GM12878 (cell line): ENCODE data around the gene WRAP73. TPM values are rescaled to one million over a fixed set of nuclear protein-coding genes. Genes with fewer than 3 reads are reported as not detected.

Experiments
- ATAC-seq: fragments of 200-7000 bp; cut with Tn5 transposase; 3 replicates; pipeline ENCODE4 v1.9.1; 2020; ENCODE audit warnings: mild to moderate bottlenecking, moderate library complexity
- BruUV-seq: library from RNA; stranded (reverse); fragments of 400-500 nt; replicated peaks from 2 replicates; lab custom pipeline; 2021; lab: Mats Ljungman, UMichigan
- CTCF ChIA-PET: fragments of 300-600 bp; sonication (Branson Sonifier 250); formaldehyde crosslinking; extraction: SDS; loops from one replicate; lab custom pipeline; 2021; ENCODE audit warnings: inconsistent platforms; lab: Yijun Ruan, JAX
- POLR2A ChIA-PET: fragments of 350-600 bp; formaldehyde crosslinking; extraction: SDS; loops from one replicate; lab custom pipeline; 2021; ENCODE audit warnings: inconsistent platforms; lab: Charles Lee
- RAD21 ChIA-PET: fragments of 300-600 bp; sonication (Branson Sonifier 250); formaldehyde crosslinking; loops from one replicate; lab custom pipeline; 2023; ENCODE audit warnings: antibody characterized with exemption; ENCODE audit not compliant: unreplicated experiment; lab: Charles Lee
- SMC1A ChIA-PET: fragments of 300-600 bp; sonication (Branson Sonifier 250); formaldehyde crosslinking; loops from one replicate; lab custom pipeline; 2023; ENCODE audit not compliant: unreplicated experiment, uncharacterized antibody; lab: Charles Lee
- DNase-seq: peaks from one replicate; pipeline ENCODE4 v3.0.0-alpha.2; 2011; ENCODE audit warnings: low read depth, low spot score
- FAIRE-seq: peaks from 3 replicates; lab custom pipeline; 2011; peaks lifted over from hg19 to GRCh38; lab: Jason Lieb, UNC
- H2AFZ ChIP-seq: 2 replicates; pipeline ENCODE4 v1.6.0; 2011; ENCODE audit warnings: low read depth, low read length, control low read depth; ENCODE audit not compliant: control insufficient read depth
- H3K27ac ChIP-seq: 2 replicates; pipeline ENCODE4 v1.5.1; 2011; ENCODE audit warnings: control low read depth; ENCODE audit not compliant: control insufficient read depth, insufficient read depth
- H3K27me3 ChIP-seq, 2 experiments: replicated peaks in 1 of 2; 2 replicates each; pipeline versions ENCODE4 v1.6.0 to v1.6.1; 2011; ENCODE audit warnings: low read length in 1 of 2; ENCODE audit not compliant: control insufficient read depth in 2 of 2, insufficient read depth in 2 of 2
- H3K36me3 ChIP-seq, 2 experiments: 2 replicates each; pipeline ENCODE4 v1.5.1; 2011; ENCODE audit warnings: low read length in 1 of 2; ENCODE audit not compliant: control insufficient read depth in 2 of 2, insufficient read depth in 2 of 2
- H3K4me1 ChIP-seq: 2 replicates; pipeline ENCODE4 v1.6.1; 2011; ENCODE audit warnings: mild to moderate bottlenecking, low read length, moderate library complexity, mixed read lengths; ENCODE audit not compliant: control insufficient read depth, insufficient read depth
- H3K4me2 ChIP-seq: 2 replicates; pipeline ENCODE4 v1.6.0; 2011; ENCODE audit warnings: control low read depth; ENCODE audit not compliant: control insufficient read depth, insufficient read depth
- H3K4me3 ChIP-seq: fragments of 200-600 bp; sonication (generic); 2 replicates; pipeline ENCODE4 v1.5.1; 2016
- H3K79me2 ChIP-seq: 2 replicates; pipeline ENCODE4 v1.6.0; 2011; ENCODE audit warnings: low read length; ENCODE audit not compliant: control insufficient read depth, insufficient read depth
- H3K9ac ChIP-seq: 2 replicates; pipeline ENCODE4 v1.8.0; 2011; ENCODE audit warnings: low read length, control low read depth, mixed read lengths; ENCODE audit not compliant: control insufficient read depth, insufficient read depth
- H3K9me3 ChIP-seq: replicated peaks from 3 replicates; pipeline ENCODE4 v1.5.1; 2011; ENCODE audit warnings: mild to moderate bottlenecking, low read length; ENCODE audit not compliant: control insufficient read depth, insufficient read depth
- H4K20me1 ChIP-seq: 2 replicates; pipeline ENCODE4 v1.6.0; 2011; ENCODE audit not compliant: control insufficient read depth, insufficient read depth
- ATF7 ChIP-seq: fragments of 450-650 bp; IDR thresholded peaks from 2 replicates; pipeline ENCODE4 v1.6.1; 2016; ENCODE audit warnings: low read depth, mild to moderate bottlenecking
- BHLHE40 ChIP-seq, 2 experiments: fragments of 450-650 bp in 1 of 2; IDR thresholded peaks; 2 replicates each; pipeline ENCODE4 v1.6.1; 2011 to 2017; ENCODE audit warnings: low read depth in 2 of 2, borderline replicate concordance in 1 of 2, improper control_type of control experiment in 1 of 2, low read length in 1 of 2, mild to moderate bottlenecking in 1 of 2
- HCFC1 ChIP-seq: fragments of 150-350 bp; IDR thresholded peaks from 2 replicates; pipeline ENCODE4 v1.6.1; 2014; ENCODE audit warnings: low read length
- MXI1 ChIP-seq: fragments of 150-350 bp; IDR thresholded peaks from 2 replicates; pipeline ENCODE4 v1.6.1; 2011; ENCODE audit warnings: low read depth, mild to moderate bottlenecking, inconsistent platforms, low read length, improper control_type of control experiment
- NR2F1 ChIP-seq: fragments of 450-650 bp; conservative IDR thresholded peaks from 2 replicates; pipeline ENCODE4 v1.6.1; 2017; ENCODE audit warnings: mild to moderate bottlenecking
- SMAD5 ChIP-seq: IDR thresholded peaks from 2 replicates; pipeline ENCODE4 v1.6.1; 2016; ENCODE audit warnings: antibody characterized with exemption, low read depth
- SUPT20H ChIP-seq: IDR thresholded peaks from 2 replicates; pipeline ENCODE4 v1.6.1; 2011; ENCODE audit warnings: low read depth, mild to moderate bottlenecking, low read length, moderate library complexity, borderline replicate concordance; ENCODE audit not compliant: control insufficient read depth
- WGBS: methylation state at CpG from one replicate; pipeline ENCODE4 v1.1.6; 2016; ENCODE audit warnings: low lambda C conversion rate; ENCODE audit not compliant: insufficient replicate concordance, insufficient coverage; ENCODE audit errors: missing lambda C conversion rate; 5-methylcytosine and 5-hydroxymethylcytosine counted together
- in situ Hi-C: fragments of 300-500 bp; cut with MboI; formaldehyde crosslinking; loops from 9 replicates; pipeline ENCODE4 v1.14.3; 2018; ENCODE audit warnings: mixed read lengths
- intact Hi-C: fragments of 100-400 bp; cut with micrococcal nuclease; formaldehyde crosslinking; loops from one replicate; pipeline ENCODE4 v1.14.2; 2022; ENCODE audit not compliant: unreplicated experiment
- polyA plus RNA-seq, 11 experiments: library from polyadenylated mRNA; depleted of rRNA in 4 of 11; unstranded in 6 of 11; stranded (reverse) in 5 of 11; fragments of >200 nt; fragmentation: Nextera tagmentation in 4 of 11; fragmentation: Illumina TruSeq in 1 of 11; extraction: Ambion mirVana in 4 of 11; extraction: Trizol in 1 of 11; gene quantifications; 1 replicate in 1 of 11; 2 replicates in 10 of 11; pipeline versions ENCODE4 v1.2.1 to v1.2.3, GENCODE V29; 2011 to 2016; ENCODE audit warnings: inconsistent platforms in 2 of 11, missing spikeins in 2 of 11, low read depth in 1 of 11
- total RNA-seq, 4 experiments: library from RNA; depleted of rRNA in 3 of 4; stranded (reverse); fragments of >200 nt in 3 of 4; fragmentation: Illumina TruSeq in 1 of 4; extraction: Trizol in 1 of 4; gene quantifications; 2 replicates each; pipeline versions ENCODE4 v1.2.1 to v1.2.3, GENCODE V29; 2013 to 2021
- TF ChIP-seq, protein P1 (sequence below): IDR thresholded peaks from 2 replicates; pipeline ENCODE4 v1.6.1; 2011; ENCODE audit warnings: borderline replicate concordance, low read depth, mild to moderate bottlenecking, moderate library complexity, mixed read lengths, low read length; ENCODE audit not compliant: insufficient read depth; ENCODE audit errors: extremely low read length
- TF ChIP-seq, protein P2 (sequence below): fragments of 450-650 bp; IDR thresholded peaks from 2 replicates; pipeline ENCODE4 v1.6.1; 2016; ENCODE audit warnings: mild to moderate bottlenecking

The WRAP73 gene
- total and polyA plus RNA-seq, 10 of the 15 experiments (the other 5 are each of a cell fraction or from before 2014, with no cell fraction given), result 3.2 to 65.8 (median 48.0) TPM

- ATAC-seq, result no peak
- no peaks in the 10 kb centered on the region for H3K4me1 ChIP-seq
- no peak overlapping the region for H2AFZ ChIP-seq
- no peaks in the 10 kb centered on the region for H3K79me2 ChIP-seq
- H3K27me3 ChIP-seq, result peaks cover 2 to 8% of the 10 kb centered on the region in 2 experiments; a peak in 3 of 4 replicates
- no peaks in the 10 kb centered on the region for H4K20me1 ChIP-seq
- ChIA-PET CTCF (interaction anchor here (0.6 kb wide), 1 partner anchor 122 kb away, joined by 3 read pairs; no protein-coding TSS in a partner anchor), POLR2A (no interaction called here), RAD21 (interaction anchor here (0.8 kb wide), 1 partner anchor 11 kb away, joined by 3 read pairs; no protein-coding TSS in a partner anchor), SMC1A (no interaction called here)
- no TSS peak for BruUV-seq
- no peak for TF ChIP-seq NR2F1
- TF ChIP-seq, protein P1, sequence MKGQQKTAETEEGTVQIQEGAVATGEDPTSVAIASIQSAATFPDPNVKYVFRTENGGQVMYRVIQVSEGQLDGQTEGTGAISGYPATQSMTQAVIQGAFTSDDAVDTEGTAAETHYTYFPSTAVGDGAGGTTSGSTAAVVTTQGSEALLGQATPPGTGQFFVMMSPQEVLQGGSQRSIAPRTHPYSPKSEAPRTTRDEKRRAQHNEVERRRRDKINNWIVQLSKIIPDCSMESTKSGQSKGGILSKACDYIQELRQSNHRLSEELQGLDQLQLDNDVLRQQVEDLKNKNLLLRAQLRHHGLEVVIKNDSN, result peak; percentile 50
- TF ChIP-seq, protein P2, sequence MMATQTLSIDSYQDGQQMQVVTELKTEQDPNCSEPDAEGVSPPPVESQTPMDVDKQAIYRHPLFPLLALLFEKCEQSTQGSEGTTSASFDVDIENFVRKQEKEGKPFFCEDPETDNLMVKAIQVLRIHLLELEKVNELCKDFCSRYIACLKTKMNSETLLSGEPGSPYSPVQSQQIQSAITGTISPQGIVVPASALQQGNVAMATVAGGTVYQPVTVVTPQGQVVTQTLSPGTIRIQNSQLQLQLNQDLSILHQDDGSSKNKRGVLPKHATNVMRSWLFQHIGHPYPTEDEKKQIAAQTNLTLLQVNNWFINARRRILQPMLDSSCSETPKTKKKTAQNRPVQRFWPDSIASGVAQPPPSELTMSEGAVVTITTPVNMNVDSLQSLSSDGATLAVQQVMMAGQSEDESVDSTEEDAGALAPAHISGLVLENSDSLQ, result peak; percentile 37; the same call in 1 of the 2 replicates
- no peak for TF ChIP-seq MXI1
- TF ChIP-seq SMAD5, result no peak
- TF ChIP-seq BHLHE40 (IDR thresholded peaks at IDR 0.05; ENCODE audit: borderline replicate concordance in 1 of 2, low read depth in 2 of 2, low read length in 1 of 2), result peak in 1 of 2 experiments; percentile 67; a peak in 2 of 4 replicates
- no peak for TF ChIP-seq ATF7
- no peak for TF ChIP-seq HCFC1
- no peak for TF ChIP-seq SUPT20H
- WGBS, result 12% methylated on average over 7 of the region's 7 CpGs
- H3K27ac ChIP-seq, result no peak overlapping the region
- no peaks in the 10 kb centered on the region for H3K36me3 ChIP-seq
- in situ Hi-C loops, result no loop called here
- no peak for DNase-seq
- intact Hi-C loops, result no loop called here
- FAIRE-seq, result no peak
- no peak overlapping the region for H3K4me2 ChIP-seq
- H3K4me3 ChIP-seq, result no peak overlapping the region
- H3K9ac ChIP-seq, result no peak overlapping the region
- no peaks in the 10 kb centered on the region for H3K9me3 ChIP-seq
Measured at GRCh38 chr1:3608154-3608553, 41.7 kb downstream of the WRAP73 start.
